Cardiac fibroblast (primary cell): ENCODE results near the gene HELZ.
A peak's percentile ranks its signal among the peaks of the same experiment; 100 is the strongest.

ENCODE experiments used
- DNase-seq, 2 donors: peaks; one replicate each; pipeline versions ENCODE4 v3.0.0 to v3.0.0-alpha.2; 2010; ENCODE audit warnings: low read depth in 2 of 2
- H3K4me3 ChIP-seq, 2 donors: replicated peaks in 1 of 2; 1 replicate in 1 of 2; 2 replicates in 1 of 2; pipeline ENCODE4 v1.5.1; 2011; ENCODE audit warnings: low read depth in 2 of 2, low read length in 2 of 2, mild to moderate bottlenecking in 2 of 2, moderate library complexity in 1 of 2
- CTCF ChIP-seq: IDR thresholded peaks from one replicate; pipeline ENCODE4 v1.5.1; 2011; ENCODE audit warnings: low read depth, mild to moderate bottlenecking, low read length, inconsistent platforms

Gene HELZ

GRCh38 chr17:67194134-67194533, 50.9 kb downstream of the HELZ start:
- no peak for TF ChIP-seq CTCF
- DNase-seq: peak; percentile 14 to 48
- no peak overlapping the region for H3K4me3 ChIP-seq

GRCh38 chr17:67187927-67188326, 57.1 kb downstream of the HELZ start:
- DNase-seq: no peak
- no peak for TF ChIP-seq CTCF
- H3K4me3 ChIP-seq: no peak overlapping the region

DNA sequence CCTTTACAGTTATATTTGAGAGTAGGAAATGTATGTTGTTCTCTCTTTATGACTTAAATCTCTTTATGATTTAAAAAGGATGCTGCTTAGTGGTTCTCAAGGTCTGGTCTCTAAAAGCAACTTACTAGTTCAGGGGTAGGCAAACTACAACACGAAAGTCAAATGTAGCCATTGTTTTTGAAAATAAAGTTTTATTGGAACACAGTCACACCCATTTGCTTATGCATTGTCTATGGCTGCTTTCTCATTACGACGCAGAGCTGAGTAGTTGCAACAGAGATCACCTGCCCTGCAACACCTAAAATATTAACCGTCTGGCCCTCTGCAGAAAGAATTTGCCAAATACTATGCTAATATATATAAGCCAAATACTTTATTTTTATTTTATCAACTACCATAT, 58.2 kb downstream of the HELZ start:
- TF ChIP-seq CTCF: no peak
- no peak overlapping the region for H3K4me3 ChIP-seq
- no peak for DNase-seq

- no peak overlapping the region for H3K4me3 ChIP-seq
- TF ChIP-seq CTCF: no peak
- no peak for DNase-seq
These were observed 61.5 kb downstream of the HELZ start for GRCh38 chr17:67183531-67183930.

- no peak overlapping the region for H3K4me3 ChIP-seq
- DNase-seq: no peak
- no peak for TF ChIP-seq CTCF
These were observed 63.2 kb downstream of the HELZ start for GRCh38 chr17:67181825-67182224.

GRCh38 chr17:67180275-67180674, 64.7 kb downstream of the HELZ start:
- no peak overlapping the region for H3K4me3 ChIP-seq
- no peak for DNase-seq
- no peak for TF ChIP-seq CTCF

- DNase-seq: no peak
- TF ChIP-seq CTCF: no peak
- no peak overlapping the region for H3K4me3 ChIP-seq
These were observed 66.4 kb downstream of the HELZ start for GRCh38 chr17:67178555-67178954.
